Prostate gland (tissue), 2 donors: Measurements from ENCODE around the gene GPX8. TPM values are rescaled to one million over a fixed set of nuclear protein-coding genes. Genes with fewer than 3 reads are reported as not detected.

Experiments used
- DNase-seq: peaks from one replicate; pipeline ENCODE4 v3.0.0-alpha.2; 2019; ENCODE audit warnings: low spot score
- H3K27ac ChIP-seq, 2 donors: fragments of 200-600 bp; sonication (generic); 2 replicates each; pipeline ENCODE4 v1.5.1; 2017 to 2019
- H3K27me3 ChIP-seq: fragments of 200-600 bp; sonication (generic); replicated peaks from 2 replicates; pipeline ENCODE4 v1.5.1; 2019; ENCODE audit not compliant: insufficient read depth
- H3K36me3 ChIP-seq, 2 donors: fragments of 200-600 bp; sonication (generic); 1 replicate in 1 of 2; 2 replicates in 1 of 2; pipeline versions ENCODE4 v1.5.1 to v1.8.1; 2017 to 2019
- H3K4me1 ChIP-seq: fragments of 200-600 bp; sonication (generic); replicated peaks from 2 replicates; pipeline ENCODE4 v1.5.1; 2019
- H3K4me3 ChIP-seq, 2 donors: fragments of 200-600 bp; sonication (generic); 2 replicates each; pipeline ENCODE4 v1.5.1; 2017 to 2019
- H3K9me3 ChIP-seq: fragments of 200-600 bp; sonication (generic); 2 replicates; pipeline ENCODE4 v1.5.1; 2017
- CTCF ChIP-seq, 4 experiments: fragments of 200-600 bp in 2 of 4; fragments of 450-650 bp in 2 of 4; sonication (generic) in 2 of 4; IDR thresholded peaks; 1 replicate in 3 of 4; 2 replicates in 1 of 4; pipeline ENCODE4 v1.5.1; 2016 to 2019; ENCODE audit warnings: antibody characterized with exemption in 4 of 4, mild to moderate bottlenecking in 2 of 4, moderate library complexity in 2 of 4
- POLR2A ChIP-seq: fragments of 450-650 bp; IDR thresholded peaks from one replicate; pipeline ENCODE4 v1.6.1; 2016; ENCODE audit warnings: antibody characterized with exemption, mild to moderate bottlenecking
- POLR2AphosphoS5 ChIP-seq: sonication (generic); formaldehyde crosslinking; IDR thresholded peaks from one replicate; pipeline ENCODE4 v1.6.1; 2017; ENCODE audit warnings: antibody characterized with exemption
- WGBS: methylation state at CpG from one replicate; pipeline ENCODE4 v1.1.5; 2018; 5-methylcytosine and 5-hydroxymethylcytosine counted together
- intact Hi-C: fragments of 100-400 bp; cut with DNase I; formaldehyde crosslinking; loops from one replicate; pipeline ENCODE4 v1.14.2; 2022
- total RNA-seq, 2 donors: library from RNA; depleted of rRNA; stranded (reverse); fragments of >200 nt; gene quantifications; one replicate each; pipeline ENCODE4 v1.1.0, GENCODE V29; 2016

Gene GPX8
- total RNA-seq, 2 donors from 2014 or later: 8.4 to 16.0 TPM

- 38% methylated on average over 5 of the region's 5 CpGs for WGBS
Measured at GRCh38 chr5:55134053-55134722, 25.8 kb upstream of the GPX8 start.

GRCh38 chr5:55136521-55136920, 23.4 kb upstream of the GPX8 start:
- H3K36me3 ChIP-seq: no peaks in the 10 kb centered on the region
- intact Hi-C loops: no loop called here
- H3K9me3 ChIP-seq: no peaks in the 10 kb centered on the region
- TF ChIP-seq POLR2AphosphoS5: no peak
- TF ChIP-seq CTCF (IDR thresholded peaks at IDR 0.05): no peak
- no peak for TF ChIP-seq POLR2A
- H3K27me3 ChIP-seq: no peaks in the 10 kb centered on the region
- 68% methylated on average over 3 of the region's 3 CpGs for WGBS
- H3K4me3 ChIP-seq: no peak overlapping the region
- H3K27ac ChIP-seq: no peak overlapping the region
- no peak for DNase-seq
- no peaks in the 10 kb centered on the region for H3K4me1 ChIP-seq

More at GRCh38 chr5:55134053-55134722, 25.8 kb upstream of the GPX8 start:
- intact Hi-C loops: no loop called here
- Histone ChIP-seq H3K27me3 (no peaks in the 10 kb centered on the region), H3K27ac (no peak overlapping the region), H3K4me3 (no peak overlapping the region), H3K36me3 (no peaks in the 10 kb centered on the region), H3K4me1 (no peaks in the 10 kb centered on the region), H3K9me3 (no peaks in the 10 kb centered on the region)
- no peak for DNase-seq
- TF ChIP-seq POLR2A (no peak), CTCF (IDR thresholded peaks at IDR 0.05) (no peak), POLR2AphosphoS5 (no peak)

GRCh38 chr5:55140908-55141665, 18.9 kb upstream of the GPX8 start:
- no peak for TF ChIP-seq CTCF (IDR thresholded peaks at IDR 0.05)
- TF ChIP-seq POLR2A: no peak
- TF ChIP-seq POLR2AphosphoS5: no peak
- no peak for DNase-seq
- Histone ChIP-seq H3K27ac (no peak overlapping the region), H3K36me3 (no peaks in the 10 kb centered on the region), H3K4me3 (no peak overlapping the region), H3K9me3 (no peaks in the 10 kb centered on the region), H3K4me1 (no peaks in the 10 kb centered on the region), H3K27me3 (no peaks in the 10 kb centered on the region)
- 72% methylated on average over 9 of the region's 9 CpGs for WGBS
- intact Hi-C loops: no loop called here

- intact Hi-C loops: no loop called here
- TF ChIP-seq CTCF (IDR thresholded peaks at IDR 0.05) (no peak), POLR2A (no peak), POLR2AphosphoS5 (no peak)
- 94% methylated on average over 9 of the region's 9 CpGs for WGBS
- Histone ChIP-seq H3K36me3 (no peaks in the 10 kb centered on the region), H3K4me1 (no peaks in the 10 kb centered on the region), H3K27me3 (no peaks in the 10 kb centered on the region), H3K9me3 (no peaks in the 10 kb centered on the region), H3K27ac (no peak overlapping the region), H3K4me3 (no peak overlapping the region)
- DNase-seq: no peak
Measured at GRCh38 chr5:55141945-55142690, 17.9 kb upstream of the GPX8 start.
